ENCODE data around the gene ASB5. TPM values are rescaled to one million over a fixed set of nuclear protein-coding genes. Genes with fewer than 3 reads are reported as not detected.

The ASB5 gene
- total RNA-seq, 1 donor from 2014 or later, result 0.50 TPM

Other genes starting within 250 kb of the ASB5 start
- 0.87 and 5.5 TPM in 2 replicates for gene WDR17, start 203.4 kb downstream of the ASB5 start, total RNA-seq
- 0.65 and 1.2 TPM in 2 replicates for gene SPATA4, start 73.6 kb downstream of the ASB5 start, total RNA-seq
- 107 and 170 TPM in 2 replicates for gene SPCS3, start 50.7 kb upstream of the ASB5 start, total RNA-seq

Data from renal cortical epithelial cell (primary cell).